ENCODE results near the gene CCNL1. TPM values are rescaled to one million over a fixed set of nuclear protein-coding genes. Genes with fewer than 3 reads are reported as not detected.
A peak's percentile ranks its signal among the peaks of the same experiment; 100 is the strongest.

Gene CCNL1
- total and polyA plus RNA-seq, 2 of the 8 experiments (the other 6 are each of a cell fraction or from before 2014, with no cell fraction given) = 64.5 to 68.6 TPM

DNA sequence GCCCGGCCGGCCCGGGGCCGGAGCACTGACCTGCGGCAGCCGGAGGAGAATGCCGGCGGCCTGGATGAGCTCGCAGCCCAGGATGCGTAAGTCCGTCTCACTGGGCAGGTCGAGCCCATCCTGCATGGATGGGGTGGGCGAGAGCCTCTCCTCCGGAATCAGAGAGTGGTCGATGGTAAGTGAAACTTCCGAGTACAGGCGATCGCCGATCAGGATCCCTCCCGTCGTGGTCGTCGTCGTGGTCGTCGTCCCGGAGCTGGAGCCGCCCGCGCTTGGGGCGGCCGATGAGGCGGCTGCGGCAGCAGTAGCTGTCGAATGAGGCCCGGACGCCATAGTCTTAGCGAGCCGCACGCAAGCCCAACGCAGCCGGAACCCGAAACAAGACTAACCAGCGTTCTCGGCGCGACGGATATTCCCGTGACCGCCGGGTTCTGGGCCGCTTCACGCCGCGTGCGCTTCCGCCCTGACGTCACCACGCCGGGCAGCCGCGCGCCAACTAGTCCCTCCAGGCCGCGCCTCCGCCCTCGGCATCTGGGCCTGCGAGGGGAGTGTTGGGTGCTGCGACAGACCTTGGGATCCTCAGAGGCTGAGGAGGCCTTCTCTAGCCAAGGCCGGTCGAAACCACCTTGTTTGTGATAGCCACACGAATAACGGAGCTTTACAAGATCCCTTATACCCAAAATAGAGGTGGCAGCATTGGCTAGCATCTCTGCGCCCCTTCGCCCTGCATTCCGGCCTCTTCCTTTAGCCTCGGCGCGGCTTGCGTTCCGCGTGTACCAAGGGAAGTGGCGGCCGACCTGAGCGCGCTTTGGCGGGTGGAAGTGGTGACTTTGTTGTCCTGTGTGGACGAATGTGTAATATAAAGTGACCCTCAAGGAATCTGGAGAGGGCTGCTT, at the start of gene CCNL1 (continued):
- no peak for TF ChIP-seq SIRT6 (IDR thresholded peaks at IDR 0.05; ENCODE audit: low read length)
- peak; percentile 98 for TF ChIP-seq TBP (IDR thresholded peaks at IDR 0.05; ENCODE audit: low read depth, low read length)
- TF ChIP-seq, protein P1, sequence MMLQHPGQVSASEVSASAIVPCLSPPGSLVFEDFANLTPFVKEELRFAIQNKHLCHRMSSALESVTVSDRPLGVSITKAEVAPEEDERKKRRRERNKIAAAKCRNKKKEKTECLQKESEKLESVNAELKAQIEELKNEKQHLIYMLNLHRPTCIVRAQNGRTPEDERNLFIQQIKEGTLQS (IDR thresholded peaks at IDR 0.05; ENCODE audit: insufficient read depth, low read depth, low read length) = no peak
- no peak for TF ChIP-seq RXRA (IDR thresholded peaks at IDR 0.05; ENCODE audit: insufficient read depth, low read depth, low read length)
